Suprapubic skin (tissue), 4 donors: Measurements from ENCODE around the gene CACNA2D1.

Experiments
- POLR2A ChIP-seq, 2 donors: fragments of 450-650 bp; IDR thresholded peaks; one replicate each; pipeline ENCODE4 v1.6.1; 2017; ENCODE audit warnings: antibody characterized with exemption in 2 of 2, mild to moderate bottlenecking in 2 of 2, moderate library complexity in 2 of 2
- POLR2AphosphoS5 ChIP-seq, 3 donors: sonication (generic); formaldehyde crosslinking; IDR thresholded peaks; one replicate each; pipeline ENCODE4 v1.6.1; 2017; ENCODE audit warnings: antibody characterized with exemption in 3 of 3
- TF ChIP-seq, protein P1 (sequence below), 2 donors: fragments of 200-600 bp in 1 of 2; fragments of 450-650 bp in 1 of 2; sonication (generic) in 1 of 2; IDR thresholded peaks; one replicate each; pipeline ENCODE4 v1.5.1; 2016 to 2019; ENCODE audit warnings: antibody characterized with exemption in 2 of 2, mild to moderate bottlenecking in 1 of 2, moderate library complexity in 1 of 2

DNA sequence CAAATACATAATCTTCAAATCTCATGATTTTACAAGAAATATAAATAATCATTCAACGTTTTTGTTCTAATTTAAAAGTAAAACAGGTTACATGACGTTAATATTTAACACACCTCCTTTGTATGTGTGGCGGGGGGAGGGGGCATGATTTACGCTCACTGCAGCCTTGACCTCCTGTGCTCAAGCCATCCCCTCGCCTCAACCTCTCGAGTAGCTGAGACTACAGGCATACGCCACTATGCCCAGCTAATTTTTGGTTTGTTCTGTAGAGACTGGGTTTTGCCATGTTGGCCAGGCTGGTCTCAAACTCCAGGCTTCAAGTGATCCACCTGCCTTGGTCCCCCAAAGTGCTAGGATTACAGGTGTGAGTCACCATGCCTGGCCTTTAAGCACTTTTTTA lies 7.2 kb upstream of the CACNA2D1 start:
- TF ChIP-seq, protein P1, sequence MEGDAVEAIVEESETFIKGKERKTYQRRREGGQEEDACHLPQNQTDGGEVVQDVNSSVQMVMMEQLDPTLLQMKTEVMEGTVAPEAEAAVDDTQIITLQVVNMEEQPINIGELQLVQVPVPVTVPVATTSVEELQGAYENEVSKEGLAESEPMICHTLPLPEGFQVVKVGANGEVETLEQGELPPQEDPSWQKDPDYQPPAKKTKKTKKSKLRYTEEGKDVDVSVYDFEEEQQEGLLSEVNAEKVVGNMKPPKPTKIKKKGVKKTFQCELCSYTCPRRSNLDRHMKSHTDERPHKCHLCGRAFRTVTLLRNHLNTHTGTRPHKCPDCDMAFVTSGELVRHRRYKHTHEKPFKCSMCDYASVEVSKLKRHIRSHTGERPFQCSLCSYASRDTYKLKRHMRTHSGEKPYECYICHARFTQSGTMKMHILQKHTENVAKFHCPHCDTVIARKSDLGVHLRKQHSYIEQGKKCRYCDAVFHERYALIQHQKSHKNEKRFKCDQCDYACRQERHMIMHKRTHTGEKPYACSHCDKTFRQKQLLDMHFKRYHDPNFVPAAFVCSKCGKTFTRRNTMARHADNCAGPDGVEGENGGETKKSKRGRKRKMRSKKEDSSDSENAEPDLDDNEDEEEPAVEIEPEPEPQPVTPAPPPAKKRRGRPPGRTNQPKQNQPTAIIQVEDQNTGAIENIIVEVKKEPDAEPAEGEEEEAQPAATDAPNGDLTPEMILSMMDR (IDR thresholded peaks at IDR 0.05) = no peak
- TF ChIP-seq POLR2A (IDR thresholded peaks at IDR 0.05) = no peak
- TF ChIP-seq POLR2AphosphoS5 (IDR thresholded peaks at IDR 0.05) = no peak
